HUDEP-2 (cell line): Measurements from ENCODE around the gene TMEM242.

Experiments
- DNase-seq, 76 experiments: peaks; one replicate each; lab custom pipeline; 2025; ENCODE audit not compliant: unreplicated experiment in 76 of 76; lab: John Stamatoyannopoulos, UW

Gene TMEM242

GRCh38 chr6:157258878-157259277 is 64.4 kb downstream of the TMEM242 start:
- DNase-seq: no peak

- no peak for DNase-seq
Measured at GRCh38 chr6:157255079-157255478, 68.2 kb downstream of the TMEM242 start.

- DNase-seq: no peak
Measured at GRCh38 chr6:157254538-157254937, 68.8 kb downstream of the TMEM242 start.

GRCh38 chr6:157253699-157254098 is 69.6 kb downstream of the TMEM242 start:
- no peak for DNase-seq

GRCh38 chr6:157253017-157253416 is 70.3 kb downstream of the TMEM242 start:
- DNase-seq: no peak

GRCh38 chr6:157251586-157252247 is 71.6 kb downstream of the TMEM242 start:
- DNase-seq: no peak

GRCh38 chr6:157249826-157250225 is 73.5 kb downstream of the TMEM242 start:
- no peak for DNase-seq

- DNase-seq: no peak
Measured at GRCh38 chr6:157248264-157248663, 75.1 kb downstream of the TMEM242 start.

- DNase-seq: no peak
Measured at GRCh38 chr6:157246771-157247484, 76.4 kb downstream of the TMEM242 start.

GRCh38 chr6:157246048-157246630 is 77.2 kb downstream of the TMEM242 start:
- no peak for DNase-seq

GRCh38 chr6:157245436-157245835 is 77.9 kb downstream of the TMEM242 start:
- no peak for DNase-seq

- DNase-seq: no peak
Measured at GRCh38 chr6:157244780-157245179, 78.5 kb downstream of the TMEM242 start.

GRCh38 chr6:157244175-157244574 is 79.1 kb downstream of the TMEM242 start:
- no peak for DNase-seq

- no peak for DNase-seq
Measured at GRCh38 chr6:157242791-157243190, 80.5 kb downstream of the TMEM242 start.

GRCh38 chr6:157240960-157241311 is 82.4 kb downstream of the TMEM242 start:
- DNase-seq: no peak

GRCh38 chr6:157240059-157240959 is 83.0 kb downstream of the TMEM242 start:
- DNase-seq: no peak

- DNase-seq: no peak
Measured at GRCh38 chr6:157239671-157240058, 83.7 kb downstream of the TMEM242 start.
